Hematopoietic multipotent progenitor cell treated with erythropoietin and hydrocortisone succinate and interleukin-3 and kit ligand, for 6 days (in vitro differentiated cells): Measurements from ENCODE around the gene EFCAB6.

Experiments used
- DNase-seq: peaks from one replicate; pipeline ENCODE4 v3.0.0-alpha.2; 2015

EFCAB6 gene

GRCh38 chr22:43829904-43830851 lies 18.1 kb upstream of the EFCAB6 start:
- DNase-seq, result no peak

- DNase-seq, result no peak
Observed at GRCh38 chr22:43828998-43829782, 17.1 kb upstream of the EFCAB6 start.

GRCh38 chr22:43828725-43828997 lies 16.6 kb upstream of the EFCAB6 start:
- DNase-seq, result no peak

- DNase-seq, result no peak
Observed at GRCh38 chr22:43827926-43828724, 16.0 kb upstream of the EFCAB6 start.

GRCh38 chr22:43827003-43827735 lies 15.1 kb upstream of the EFCAB6 start:
- no peak for DNase-seq

GRCh38 chr22:43826142-43827002 lies 14.3 kb upstream of the EFCAB6 start:
- no peak for DNase-seq

GRCh38 chr22:43825651-43826050 lies 13.5 kb upstream of the EFCAB6 start:
- DNase-seq, result no peak

- DNase-seq, result no peak
Observed at GRCh38 chr22:43824724-43825420, 12.8 kb upstream of the EFCAB6 start.

- no peak for DNase-seq
Observed at GRCh38 chr22:43823911-43824665, 12.0 kb upstream of the EFCAB6 start.

- DNase-seq, result no peak
Observed at GRCh38 chr22:43823353-43823908, 11.3 kb upstream of the EFCAB6 start.

- no peak for DNase-seq
Observed at GRCh38 chr22:43821606-43822425, 9.7 kb upstream of the EFCAB6 start.

- no peak for DNase-seq
Observed at GRCh38 chr22:43820651-43821305, 8.7 kb upstream of the EFCAB6 start.

- DNase-seq, result no peak
Observed at GRCh38 chr22:43819931-43820640, 8.0 kb upstream of the EFCAB6 start.

GRCh38 chr22:43819421-43819921 lies 7.4 kb upstream of the EFCAB6 start:
- no peak for DNase-seq

- no peak for DNase-seq
Observed at GRCh38 chr22:43818981-43819380, 6.9 kb upstream of the EFCAB6 start.

GRCh38 chr22:43817402-43817801 lies 5.3 kb upstream of the EFCAB6 start:
- no peak for DNase-seq

GRCh38 chr22:43814264-43814663 lies 2.2 kb upstream of the EFCAB6 start:
- DNase-seq, result no peak
